GM12875 (cell line): ENCODE results near the gene DDAH2.

ENCODE experiments used
- H3K4me3 ChIP-seq: one replicate; pipeline ENCODE4 v1.5.1; 2011; ENCODE audit warnings: low read depth, low read length, control low read depth
- CTCF ChIP-seq: IDR thresholded peaks from 2 replicates; pipeline ENCODE4 v1.5.1; 2011; ENCODE audit warnings: low read depth, mild to moderate bottlenecking, control low read depth, inconsistent platforms, low read length, moderate library complexity, borderline replicate concordance; ENCODE audit not compliant: insufficient read depth

Gene DDAH2

DNA sequence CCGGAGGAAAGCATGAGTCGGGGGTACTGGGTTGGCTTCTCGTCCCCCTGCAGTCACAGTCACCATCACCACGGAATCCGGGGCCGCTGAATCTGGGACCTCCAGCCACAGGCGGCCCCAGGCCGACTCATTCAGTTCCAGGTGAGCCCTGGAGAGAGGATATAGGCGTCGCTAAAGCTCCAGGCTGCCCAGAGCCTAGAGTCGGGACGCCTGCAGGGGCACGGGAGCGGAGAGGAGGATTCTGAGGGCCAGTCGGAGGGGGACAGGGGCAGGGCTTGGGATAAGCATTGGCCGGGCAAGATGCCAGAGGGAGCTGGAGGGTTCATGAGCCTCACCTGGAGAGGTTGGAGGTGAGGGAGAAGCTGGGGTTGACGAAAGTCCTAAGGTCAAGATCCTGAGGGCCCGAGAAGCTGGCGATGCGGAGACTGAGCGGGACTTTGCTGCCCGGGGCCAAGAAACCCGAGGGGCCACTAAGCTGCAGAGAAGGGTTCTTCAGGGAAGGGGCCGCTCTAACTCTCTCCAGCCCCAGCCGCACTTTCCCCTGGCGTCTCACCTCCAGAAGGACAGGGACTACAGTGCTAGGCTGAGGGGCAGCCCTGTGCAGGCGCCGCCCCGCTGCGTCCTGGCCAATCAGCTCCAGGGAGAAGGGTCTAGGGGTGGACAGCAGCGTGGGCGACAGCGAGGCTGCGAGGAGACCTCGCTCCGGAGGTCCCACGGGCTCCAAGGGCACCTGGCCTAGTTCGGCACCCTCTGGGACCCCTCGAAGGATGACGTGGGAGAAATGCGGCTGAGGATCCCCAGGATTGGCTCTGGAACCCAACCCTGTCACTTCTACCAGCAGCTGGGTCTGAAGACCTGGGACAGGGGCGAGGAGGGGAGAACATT, 37.1 kb upstream of the DDAH2 start:
- TF ChIP-seq CTCF = no peak
- H3K4me3 ChIP-seq = no peak overlapping the region

DNA sequence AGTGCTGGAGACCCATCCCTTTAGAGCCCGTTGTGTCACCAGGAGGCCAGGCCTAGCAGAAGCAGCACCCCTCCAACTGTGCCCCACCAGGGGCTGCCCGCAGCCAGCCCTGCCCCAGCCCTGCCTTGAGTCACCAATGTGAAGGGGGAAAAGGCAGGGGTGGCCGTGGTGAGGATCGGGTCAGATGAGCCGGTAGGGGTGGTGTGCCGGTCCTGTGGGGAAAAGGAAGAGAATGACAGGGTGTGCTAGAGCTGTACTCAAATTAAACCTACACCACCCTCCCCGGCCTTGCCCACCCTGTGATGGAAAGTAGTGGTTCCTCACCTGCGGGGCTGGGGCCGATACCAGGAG, 36.4 kb upstream of the DDAH2 start:
- H3K4me3 ChIP-seq = no peak overlapping the region
- TF ChIP-seq CTCF = no peak

GRCh38 chr6:31764198-31764597, 35.1 kb upstream of the DDAH2 start:
- no peak for TF ChIP-seq CTCF
- H3K4me3 ChIP-seq = no peak overlapping the region

GRCh38 chr6:31763619-31763940, 34.5 kb upstream of the DDAH2 start:
- no peak overlapping the region for H3K4me3 ChIP-seq
- no peak for TF ChIP-seq CTCF

DNA sequence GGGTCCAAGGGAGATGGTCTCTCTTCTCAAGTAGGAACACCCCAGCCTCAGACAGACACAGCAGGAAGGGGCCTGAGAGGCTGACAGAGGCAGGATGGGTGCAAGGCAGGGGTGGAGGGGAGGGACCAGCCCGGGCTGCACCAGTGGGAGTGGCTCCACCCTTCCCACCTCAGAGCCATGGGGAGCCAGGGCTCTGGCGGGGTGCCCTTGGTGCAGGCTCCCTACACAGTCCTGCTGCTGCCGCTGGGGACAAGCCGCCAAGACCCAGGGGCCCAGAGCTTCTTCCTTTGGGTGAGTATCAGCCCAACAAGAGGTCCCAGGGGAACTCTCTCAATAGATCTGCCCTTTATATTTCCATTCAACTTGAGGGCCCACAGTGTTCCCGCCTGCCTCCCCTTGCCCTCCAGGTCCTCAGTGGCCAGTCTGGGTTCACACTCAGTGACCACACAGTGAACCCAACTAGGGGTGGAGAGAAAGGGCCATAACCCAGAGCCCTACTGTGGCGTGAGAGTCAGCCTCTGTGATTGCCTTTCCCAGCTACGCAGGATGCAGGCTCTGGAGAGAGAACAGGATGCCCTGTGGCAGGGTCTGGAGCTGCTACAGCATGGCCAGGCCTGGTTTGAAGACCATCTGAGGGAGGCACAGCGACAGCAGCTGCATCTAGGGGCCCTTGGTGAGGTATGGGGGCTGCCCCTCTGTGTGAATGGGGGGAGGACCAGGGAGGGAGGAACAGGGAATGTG, 33.9 kb upstream of the DDAH2 start:
- H3K4me3 ChIP-seq = no peak overlapping the region
- no peak for TF ChIP-seq CTCF

GRCh38 chr6:31762356-31762755, 33.3 kb upstream of the DDAH2 start, which contains the start of gene SAPCD1:
TSS of gene SAPCD1 (plus strand) at chr6:31762656. CDS start at chr6:31763055, 399 bp downstream.
- H3K4me3 ChIP-seq = no peak within 1 kb of the TSS
- TF ChIP-seq CTCF = no peak

DNA sequence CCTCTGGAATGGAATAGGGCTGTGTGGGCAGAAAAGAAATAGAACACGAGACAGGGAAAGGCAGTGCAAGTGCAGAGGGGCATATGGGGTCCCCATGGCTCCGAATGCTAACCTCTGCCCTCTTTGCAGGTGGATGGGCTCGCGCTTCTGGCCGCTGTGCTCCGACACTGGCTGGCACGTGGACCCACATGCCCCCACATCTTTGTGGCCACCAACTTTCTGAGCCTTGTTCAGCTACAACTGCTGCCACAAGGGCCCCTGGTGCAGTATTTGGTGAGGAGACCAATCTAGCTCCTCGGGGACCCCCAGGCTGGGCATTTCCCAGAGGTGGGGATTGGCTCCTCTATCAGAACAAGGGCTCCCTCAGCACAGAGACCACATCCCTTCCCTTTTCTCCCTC, 32.2 kb upstream of the DDAH2 start:
- H3K4me3 ChIP-seq = no peak overlapping the region
- no peak for TF ChIP-seq CTCF
